ENCODE data around the gene DNAAF3. TPM values are rescaled to one million over a fixed set of nuclear protein-coding genes. Genes with fewer than 3 reads are reported as not detected.

DNAAF3 gene
- total RNA-seq, 1 donor from 2014 or later: 7.0 TPM

DNA sequence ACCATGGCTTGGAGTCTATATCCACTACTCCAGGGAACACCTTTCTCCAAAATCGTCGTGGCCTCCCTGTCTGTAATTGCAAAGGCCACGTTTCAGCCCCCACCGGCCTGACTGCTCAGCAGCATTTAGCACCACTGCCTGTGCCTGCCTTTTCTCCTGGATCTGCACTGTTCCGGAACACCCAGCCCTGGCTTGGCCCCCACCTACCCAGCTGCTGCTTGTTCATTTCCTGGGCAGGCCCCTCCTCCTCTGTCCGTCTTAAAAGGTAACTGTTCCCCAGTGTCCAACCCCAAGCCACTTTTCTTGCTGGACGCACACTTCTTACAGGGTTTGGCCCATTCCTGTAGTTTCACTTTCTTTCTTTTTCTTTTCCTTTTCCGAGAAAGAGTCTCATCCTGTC lies 22.2 kb upstream of the DNAAF3 start:
- peak overlapping the region; percentile 8 for H3K4me3 ChIP-seq (ENCODE audit: low read depth, low read length)
- TF ChIP-seq, protein P1, sequence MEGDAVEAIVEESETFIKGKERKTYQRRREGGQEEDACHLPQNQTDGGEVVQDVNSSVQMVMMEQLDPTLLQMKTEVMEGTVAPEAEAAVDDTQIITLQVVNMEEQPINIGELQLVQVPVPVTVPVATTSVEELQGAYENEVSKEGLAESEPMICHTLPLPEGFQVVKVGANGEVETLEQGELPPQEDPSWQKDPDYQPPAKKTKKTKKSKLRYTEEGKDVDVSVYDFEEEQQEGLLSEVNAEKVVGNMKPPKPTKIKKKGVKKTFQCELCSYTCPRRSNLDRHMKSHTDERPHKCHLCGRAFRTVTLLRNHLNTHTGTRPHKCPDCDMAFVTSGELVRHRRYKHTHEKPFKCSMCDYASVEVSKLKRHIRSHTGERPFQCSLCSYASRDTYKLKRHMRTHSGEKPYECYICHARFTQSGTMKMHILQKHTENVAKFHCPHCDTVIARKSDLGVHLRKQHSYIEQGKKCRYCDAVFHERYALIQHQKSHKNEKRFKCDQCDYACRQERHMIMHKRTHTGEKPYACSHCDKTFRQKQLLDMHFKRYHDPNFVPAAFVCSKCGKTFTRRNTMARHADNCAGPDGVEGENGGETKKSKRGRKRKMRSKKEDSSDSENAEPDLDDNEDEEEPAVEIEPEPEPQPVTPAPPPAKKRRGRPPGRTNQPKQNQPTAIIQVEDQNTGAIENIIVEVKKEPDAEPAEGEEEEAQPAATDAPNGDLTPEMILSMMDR (conservative IDR thresholded peaks at IDR 0.05; ENCODE audit: low read depth, low read length): no peak
- no peak for DNase-seq (ENCODE audit: low read depth)

DNA sequence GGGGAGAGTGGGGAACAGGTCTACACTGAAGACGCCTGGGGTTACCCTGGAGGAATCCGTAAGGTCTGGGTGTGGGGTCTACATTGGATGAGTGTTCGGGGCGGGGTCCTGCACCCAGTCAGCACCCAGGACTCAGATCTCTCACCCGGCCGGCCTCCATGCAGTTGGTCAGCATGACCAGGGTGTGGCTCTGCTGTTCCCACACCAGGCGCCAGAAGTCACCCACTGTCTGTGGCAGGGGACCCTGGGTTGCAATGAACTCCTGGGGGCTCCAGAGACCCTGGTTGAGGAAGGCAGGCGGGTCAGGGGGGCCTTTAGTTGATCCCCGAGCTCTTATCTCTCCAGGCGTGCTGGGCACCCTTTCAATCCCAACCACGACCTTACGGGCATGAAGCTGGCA lies 19.7 kb upstream of the DNAAF3 start:
- TF ChIP-seq, protein P1 (conservative IDR thresholded peaks at IDR 0.05; ENCODE audit: low read depth, low read length): no peak
- no peak for DNase-seq (ENCODE audit: low read depth)
- no peak overlapping the region for H3K4me3 ChIP-seq (ENCODE audit: low read depth, low read length)

DNA sequence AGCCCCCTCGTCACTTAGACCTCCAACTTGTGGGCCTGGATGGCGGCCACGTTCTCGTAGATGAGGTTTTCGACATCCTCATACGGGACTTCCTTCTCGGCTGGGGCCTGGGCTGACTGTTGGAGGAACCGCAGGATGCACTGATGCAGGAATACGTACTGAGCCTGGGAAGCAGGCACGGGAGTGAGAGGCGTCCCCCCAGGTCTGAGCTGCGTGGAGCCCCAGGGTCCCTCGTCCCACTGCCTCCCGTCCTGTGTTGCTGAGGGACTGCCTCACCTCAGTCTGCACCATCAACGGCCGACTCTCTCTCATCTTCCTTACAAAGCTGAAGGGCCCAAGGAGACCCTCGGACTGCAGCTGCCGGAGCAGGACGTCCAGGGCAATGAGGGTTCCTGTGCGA lies 15.3 kb upstream of the DNAAF3 start:
- no peak overlapping the region for H3K4me3 ChIP-seq (ENCODE audit: low read depth, low read length)
- DNase-seq (ENCODE audit: low read depth): no peak
- TF ChIP-seq, protein P1 (conservative IDR thresholded peaks at IDR 0.05; ENCODE audit: low read depth, low read length): no peak

DNA sequence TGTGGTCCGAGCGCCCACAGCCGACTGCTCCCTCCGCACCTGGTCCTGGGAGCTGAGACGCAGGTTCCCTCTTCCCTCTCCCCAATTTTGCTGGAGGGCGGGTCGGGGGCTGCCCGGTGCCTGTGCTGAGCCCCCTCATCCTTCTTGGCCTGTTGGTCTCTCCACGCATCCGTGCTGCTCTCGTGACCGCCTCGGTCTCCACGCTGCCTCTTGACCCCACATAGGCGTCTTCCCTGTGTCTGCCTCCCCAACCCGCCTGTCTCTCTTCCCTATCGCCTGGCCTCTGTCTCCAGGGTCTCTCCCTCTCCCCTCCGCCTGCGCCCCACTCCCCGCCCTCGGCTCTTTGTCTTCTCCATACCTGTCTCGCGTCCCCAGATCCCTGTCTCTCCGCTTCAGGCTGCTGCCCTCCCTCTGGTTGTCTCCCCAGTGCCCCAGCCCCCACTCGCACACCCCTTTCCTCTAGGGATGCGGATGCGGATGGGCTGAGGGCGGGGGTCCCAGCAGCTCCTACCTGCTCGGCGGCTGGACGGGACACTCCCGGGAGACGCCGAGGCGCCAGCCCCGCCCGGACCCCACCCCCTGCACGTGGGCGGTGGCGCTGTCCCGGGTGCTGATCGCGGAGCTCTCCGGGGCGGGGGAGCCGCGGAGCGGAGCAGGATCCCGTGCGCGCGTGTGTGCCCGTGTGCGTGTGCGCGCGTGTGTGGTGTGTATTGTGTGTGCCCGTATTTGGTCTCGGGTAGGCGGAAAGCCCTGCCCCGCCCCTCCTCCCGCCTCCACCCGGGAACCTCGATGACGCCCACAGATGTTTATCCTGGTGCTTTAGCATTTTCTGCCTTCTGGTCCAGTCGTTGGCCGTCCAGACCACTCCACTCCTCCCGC lies 13.4 kb upstream of the DNAAF3 start, which contains the start of gene SYT5:
Gene SYT5 (minus strand): TSS at position 684 of the 879 bp plus-strand sequence. CDS start 1,248 bp downstream, outside the sequence.
- TF ChIP-seq, protein P1 (conservative IDR thresholded peaks at IDR 0.05; ENCODE audit: low read depth, low read length): no peak
- peak within 1 kb of the TSS; percentile 40 for H3K4me3 ChIP-seq (ENCODE audit: low read depth, low read length)
- no peak for DNase-seq (ENCODE audit: low read depth)

DNA sequence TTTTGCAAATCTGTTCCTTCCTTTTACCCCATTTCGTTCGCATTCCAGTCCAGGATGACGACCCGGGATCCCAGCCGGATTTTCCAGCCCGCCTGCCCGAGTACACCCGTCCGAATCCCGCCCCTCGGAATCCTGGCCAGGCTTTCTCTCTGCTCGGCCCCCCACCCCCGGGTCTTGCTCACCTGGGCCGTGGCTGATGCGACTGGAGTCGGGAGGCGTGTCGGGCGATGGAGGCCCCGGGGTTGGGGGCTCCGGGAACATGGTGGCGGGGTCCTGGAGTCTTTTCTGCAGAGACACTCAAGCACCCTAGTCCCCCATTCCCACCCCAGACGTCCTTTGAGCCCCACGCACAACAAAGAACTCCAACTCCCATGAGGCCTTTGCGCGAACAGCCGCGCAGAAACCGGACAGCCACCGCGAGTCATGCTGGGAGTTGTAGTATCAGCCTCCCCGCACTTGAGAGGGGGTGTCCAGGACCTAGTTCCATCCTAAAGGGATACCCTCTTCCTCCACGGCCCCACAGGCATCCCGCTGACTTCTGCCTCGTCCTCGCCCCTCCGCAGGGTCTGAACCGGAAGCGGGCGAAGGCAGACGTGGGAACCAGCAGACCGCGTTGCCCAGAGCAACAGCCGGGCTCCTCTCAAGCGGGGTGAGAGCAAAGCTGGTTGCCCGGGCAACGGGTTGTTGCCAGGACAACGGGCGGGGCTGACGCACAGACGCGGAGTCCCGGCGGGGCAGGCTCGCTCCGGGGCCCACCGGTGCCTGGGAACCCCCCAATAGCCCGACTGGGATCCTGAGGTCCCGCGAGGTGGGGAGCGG lies 12.6 kb upstream of the DNAAF3 start:
- DNase-seq (ENCODE audit: low read depth): no peak
- peak overlapping the region; percentile 40 for H3K4me3 ChIP-seq (ENCODE audit: low read depth, low read length)
- TF ChIP-seq, protein P1 (conservative IDR thresholded peaks at IDR 0.05; ENCODE audit: low read depth, low read length): no peak

DNA sequence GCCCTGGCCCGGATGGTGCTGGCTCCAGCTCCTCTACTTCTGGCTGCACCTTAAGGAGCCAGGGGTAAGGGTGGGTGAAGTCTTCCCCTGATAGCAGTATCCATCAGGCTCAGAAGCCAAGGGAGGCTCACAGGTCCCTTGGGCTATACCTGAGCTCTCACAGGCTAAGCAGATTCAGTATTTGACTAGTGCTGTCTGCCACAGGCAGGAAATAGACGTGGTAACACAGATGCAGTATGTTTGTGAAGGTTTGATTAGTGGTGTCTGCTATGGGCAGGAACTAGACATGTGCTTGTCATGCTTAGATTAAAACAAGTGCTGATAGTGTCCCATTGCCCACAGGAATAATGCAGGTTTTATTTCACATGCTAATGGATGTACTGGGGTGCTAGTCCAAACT lies 9.7 kb upstream of the DNAAF3 start:
- H3K4me3 ChIP-seq (ENCODE audit: low read depth, low read length): no peak overlapping the region
- no peak for DNase-seq (ENCODE audit: low read depth)
- TF ChIP-seq, protein P1 (conservative IDR thresholded peaks at IDR 0.05; ENCODE audit: low read depth, low read length): no peak

Measured in epithelial cell of proximal tubule (primary cell).